ENCODE data around the gene VASN.
A peak's percentile ranks its signal among the peaks of the same experiment; 100 is the strongest.

VASN gene

GRCh38 chr16:4344983-4345835 is 26.4 kb upstream of the VASN start:
- no peak overlapping the region for H2BK5ac ChIP-seq (ENCODE audit: low read length)
- no peak overlapping the region for H2BK120ac ChIP-seq (ENCODE audit: low read depth, low read length)
- no peak overlapping the region for H3K23ac ChIP-seq (ENCODE audit: low read depth, low read length, poor library complexity)
- H2AK5ac ChIP-seq (ENCODE audit: low read depth, low read length) = peak overlapping the region; percentile 46
- H3K27ac ChIP-seq (replicated peaks; ENCODE audit: low read length) = no peak overlapping the region
- H4K91ac ChIP-seq (ENCODE audit: low read depth, low read length, poor library complexity) = no peak overlapping the region
- H3K27me3 ChIP-seq (ENCODE audit: control insufficient read depth in 3 of 3, insufficient read depth in 3 of 3, low read depth in 1 of 3, low read length in 3 of 3) = no peaks in the 10 kb centered on the region
- peaks cover 0 to 4% of the 10 kb centered on the region in 2 donors for H3K9me3 ChIP-seq (replicated peaks in 1 of 2; ENCODE audit: control insufficient read depth in 2 of 2, insufficient read depth in 1 of 2, low read depth in 1 of 2, low read length in 2 of 2)
- H4K8ac ChIP-seq (ENCODE audit: low read depth, low read length) = no peak overlapping the region
- peaks cover 12 to 58% of the 10 kb centered on the region in 2 donors for H3K36me3 ChIP-seq (replicated peaks in 1 of 2; ENCODE audit: control insufficient read depth in 2 of 2, insufficient read depth in 2 of 2, low read length in 2 of 2)
- no peak overlapping the region for H2AFZ ChIP-seq (ENCODE audit: low read length)
- H3K4ac ChIP-seq (ENCODE audit: low read length) = no peak overlapping the region
- H3K4me1 ChIP-seq (ENCODE audit: control insufficient read depth in 2 of 2, insufficient read depth in 1 of 2, low read depth in 1 of 2, low read length in 2 of 2) = no peaks in the 10 kb centered on the region
- H3K4me3 ChIP-seq (ENCODE audit: low read length in 2 of 2) = no peak overlapping the region
- no peak overlapping the region for H3K4me2 ChIP-seq (ENCODE audit: insufficient read depth, low read length, poor library complexity, severe bottlenecking)
- H2BK12ac ChIP-seq (ENCODE audit: low read length) = no peak overlapping the region
- peaks cover 25% of the 10 kb centered on the region for H3K79me1 ChIP-seq (ENCODE audit: low read depth, low read length)
- DNase-seq (ENCODE audit: low spot score) = no peak
- no peak overlapping the region for H3K18ac ChIP-seq (ENCODE audit: low read length)
- no CpG with 5 or more reads among the region's 26 CpGs for WGBS, 2 donors (ENCODE audit: extremely low coverage in 2 of 2, insufficient read length in 2 of 2, insufficient replicate concordance in 1 of 2)
- no peak overlapping the region for H3K14ac ChIP-seq (ENCODE audit: low read length)
- H2BK15ac ChIP-seq (ENCODE audit: low read length) = no peak overlapping the region
- H3K9ac ChIP-seq (ENCODE audit: low read depth, low read length, poor library complexity) = no peak overlapping the region

- no peak overlapping the region for H3K4me2 ChIP-seq (ENCODE audit: insufficient read depth, low read length, poor library complexity, severe bottlenecking)
- no peak overlapping the region for H2BK15ac ChIP-seq (ENCODE audit: low read length)
- no peak overlapping the region for H2AK5ac ChIP-seq (ENCODE audit: low read depth, low read length)
- no peak overlapping the region for H2BK120ac ChIP-seq (ENCODE audit: low read depth, low read length)
- DNase-seq (ENCODE audit: low spot score) = no peak
- H2BK5ac ChIP-seq (ENCODE audit: low read length) = no peak overlapping the region
- H3K18ac ChIP-seq (ENCODE audit: low read length) = no peak overlapping the region
- peaks cover 9 to 49% of the 10 kb centered on the region in 2 donors for H3K36me3 ChIP-seq (replicated peaks in 1 of 2; ENCODE audit: control insufficient read depth in 2 of 2, insufficient read depth in 2 of 2, low read length in 2 of 2)
- peaks cover 0 to 4% of the 10 kb centered on the region in 2 donors for H3K9me3 ChIP-seq (replicated peaks in 1 of 2; ENCODE audit: control insufficient read depth in 2 of 2, insufficient read depth in 1 of 2, low read depth in 1 of 2, low read length in 2 of 2)
- H3K27me3 ChIP-seq (ENCODE audit: control insufficient read depth in 3 of 3, insufficient read depth in 3 of 3, low read depth in 1 of 3, low read length in 3 of 3) = no peaks in the 10 kb centered on the region
- H3K14ac ChIP-seq (ENCODE audit: low read length) = no peak overlapping the region
- H3K4ac ChIP-seq (ENCODE audit: low read length) = no peak overlapping the region
- no peak overlapping the region for H3K9ac ChIP-seq (ENCODE audit: low read depth, low read length, poor library complexity)
- no peak overlapping the region for H4K91ac ChIP-seq (ENCODE audit: low read depth, low read length, poor library complexity)
- peaks cover 0 to 2% of the 10 kb centered on the region in 2 donors for H3K4me1 ChIP-seq (ENCODE audit: control insufficient read depth in 2 of 2, insufficient read depth in 1 of 2, low read depth in 1 of 2, low read length in 2 of 2)
- no peak overlapping the region for H2AFZ ChIP-seq (ENCODE audit: low read length)
- peaks cover 25% of the 10 kb centered on the region for H3K79me1 ChIP-seq (ENCODE audit: low read depth, low read length)
- no peak overlapping the region for H3K27ac ChIP-seq (replicated peaks; ENCODE audit: low read length)
- no peak overlapping the region for H3K4me3 ChIP-seq (ENCODE audit: low read length in 2 of 2)
- H3K23ac ChIP-seq (ENCODE audit: low read depth, low read length, poor library complexity) = no peak overlapping the region
- H2BK12ac ChIP-seq (ENCODE audit: low read length) = no peak overlapping the region
- WGBS, 2 donors (ENCODE audit: extremely low coverage in 2 of 2, insufficient read length in 2 of 2, insufficient replicate concordance in 1 of 2) = no CpG with 5 or more reads among the region's 14 CpGs
- H4K8ac ChIP-seq (ENCODE audit: low read depth, low read length) = no peak overlapping the region
These were observed 25.5 kb upstream of the VASN start for GRCh38 chr16:4345836-4346781.

DNA sequence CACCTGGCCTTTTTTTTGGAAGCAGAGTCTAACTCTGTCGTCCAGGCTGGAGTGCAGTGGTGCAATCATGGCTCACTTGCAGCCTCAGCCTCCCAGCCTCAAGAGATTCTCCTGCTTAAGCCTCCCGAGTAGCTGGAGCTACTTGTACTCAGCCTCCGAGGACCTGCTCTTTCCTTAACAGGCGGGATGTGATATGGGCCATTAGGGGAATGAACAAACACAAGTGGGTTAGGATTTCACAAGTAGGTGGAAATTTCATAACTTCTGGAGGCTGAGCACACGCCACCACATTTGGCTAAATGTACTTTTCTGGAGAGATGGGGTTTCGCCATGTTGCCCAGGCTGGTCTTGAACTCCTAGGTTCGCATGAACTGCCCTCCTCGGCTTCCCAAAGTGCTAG is 24.6 kb upstream of the VASN start:
- H3K27me3 ChIP-seq (ENCODE audit: control insufficient read depth in 3 of 3, insufficient read depth in 3 of 3, low read depth in 1 of 3, low read length in 3 of 3) = no peaks in the 10 kb centered on the region
- no peak overlapping the region for H3K4me3 ChIP-seq (ENCODE audit: low read length in 2 of 2)
- H2BK120ac ChIP-seq (ENCODE audit: low read depth, low read length) = no peak overlapping the region
- peaks cover 2 to 4% of the 10 kb centered on the region in 2 donors for H3K4me1 ChIP-seq (ENCODE audit: control insufficient read depth in 2 of 2, insufficient read depth in 1 of 2, low read depth in 1 of 2, low read length in 2 of 2)
- no peak overlapping the region for H4K91ac ChIP-seq (ENCODE audit: low read depth, low read length, poor library complexity)
- no peak for DNase-seq (ENCODE audit: low spot score)
- H3K23ac ChIP-seq (ENCODE audit: low read depth, low read length, poor library complexity) = no peak overlapping the region
- no peak overlapping the region for H3K9ac ChIP-seq (ENCODE audit: low read depth, low read length, poor library complexity)
- H2BK5ac ChIP-seq (ENCODE audit: low read length) = no peak overlapping the region
- H3K9me3 ChIP-seq (replicated peaks in 1 of 2; ENCODE audit: control insufficient read depth in 2 of 2, insufficient read depth in 1 of 2, low read depth in 1 of 2, low read length in 2 of 2) = peaks cover 0 to 4% of the 10 kb centered on the region in 2 donors
- no peak overlapping the region for H2BK12ac ChIP-seq (ENCODE audit: low read length)
- no peak overlapping the region for H4K8ac ChIP-seq (ENCODE audit: low read depth, low read length)
- H3K4me2 ChIP-seq (ENCODE audit: insufficient read depth, low read length, poor library complexity, severe bottlenecking) = no peak overlapping the region
- H2AK5ac ChIP-seq (ENCODE audit: low read depth, low read length) = no peak overlapping the region
- H3K18ac ChIP-seq (ENCODE audit: low read length) = no peak overlapping the region
- no peak overlapping the region for H2BK15ac ChIP-seq (ENCODE audit: low read length)
- peaks cover 22% of the 10 kb centered on the region for H3K79me1 ChIP-seq (ENCODE audit: low read depth, low read length)
- H3K27ac ChIP-seq (replicated peaks; ENCODE audit: low read length) = no peak overlapping the region
- H2AFZ ChIP-seq (ENCODE audit: low read length) = no peak overlapping the region
- H3K14ac ChIP-seq (ENCODE audit: low read length) = no peak overlapping the region
- H3K4ac ChIP-seq (ENCODE audit: low read length) = no peak overlapping the region
- peaks cover 5 to 43% of the 10 kb centered on the region in 2 donors for H3K36me3 ChIP-seq (replicated peaks in 1 of 2; ENCODE audit: control insufficient read depth in 2 of 2, insufficient read depth in 2 of 2, low read length in 2 of 2)
- WGBS, 2 donors (ENCODE audit: extremely low coverage in 2 of 2, insufficient read length in 2 of 2, insufficient replicate concordance in 1 of 2) = no CpG with 5 or more reads among the region's 8 CpGs
